WTC11 (cell line): ENCODE measurements around the gene TRIOBP. TPM values are rescaled to one million over a fixed set of nuclear protein-coding genes. Genes with fewer than 3 reads are reported as not detected.

ENCODE experiments used
- ATAC-seq: fragments of 200-7000 bp; cut with Tn5 transposase; 2 replicates; pipeline ENCODE4 v1.10.0; 2021; ENCODE audit warnings: mild to moderate bottlenecking, moderate library complexity
- CTCF ChIA-PET: fragments of 300-600 bp; sonication (Branson Sonifier 250); formaldehyde crosslinking; loops from one replicate; lab custom pipeline; 2021; ENCODE audit warnings: antibody characterized with exemption; lab: Charles Lee
- POLR2A ChIA-PET: fragments of 350-600 bp; sonication (Branson Sonifier 250); formaldehyde crosslinking; loops from one replicate; lab custom pipeline; 2021; ENCODE audit warnings: antibody characterized with exemption; lab: Charles Lee
- DNase-seq: peaks from one replicate; pipeline ENCODE4 v3.0.0; 2021; ENCODE audit warnings: low spot score
- H3K27ac Mint-ChIP-seq: 2 replicates; pipeline ENCODE4 v1.8.0; 2021; ENCODE audit warnings: mixed read lengths
- H3K27me3 Mint-ChIP-seq: 2 replicates; pipeline ENCODE4 v1.8.0; 2021; ENCODE audit warnings: low read depth, mild to moderate bottlenecking, moderate library complexity, mixed read lengths
- H3K36me3 Mint-ChIP-seq: 2 replicates; pipeline ENCODE4 v1.8.0; 2021; ENCODE audit warnings: mixed read lengths
- H3K4me1 Mint-ChIP-seq: 2 replicates; pipeline ENCODE4 v1.8.0; 2022; ENCODE audit warnings: mixed read lengths
- H3K4me3 Mint-ChIP-seq: 2 replicates; pipeline ENCODE4 v1.8.0; 2021; ENCODE audit warnings: mild to moderate bottlenecking, moderate library complexity, mixed read lengths
- H3K9me3 Mint-ChIP-seq: 2 replicates; pipeline ENCODE4 v1.8.0; 2021; ENCODE audit warnings: mixed read lengths
- CREB1 ChIP-seq: sonication (generic); formaldehyde crosslinking; IDR thresholded peaks from 2 replicates; pipeline ENCODE4 v1.8.0; 2023; ENCODE audit warnings: mild to moderate bottlenecking, missing genetic modification reagents
- EMX1 ChIP-seq: fragments of 250-450 bp; sonication (Bioruptor Pico); IDR thresholded peaks from 2 replicates; pipeline ENCODE4 v1.8.0; 2021; ENCODE audit warnings: mild to moderate bottlenecking
- FOXK1 ChIP-seq: sonication (generic); formaldehyde crosslinking; IDR thresholded peaks from 2 replicates; pipeline ENCODE4 v1.8.0; 2022; ENCODE audit warnings: mild to moderate bottlenecking, moderate library complexity, missing genetic modification reagents
- GRHL2 ChIP-seq: fragments of 250-450 bp; sonication (Bioruptor Pico); IDR thresholded peaks from 2 replicates; pipeline ENCODE4 v1.8.0; 2022; ENCODE audit warnings: mild to moderate bottlenecking, moderate library complexity; ENCODE audit not compliant: insufficient replicate concordance, severe bottlenecking
- HMGA2 ChIP-seq: fragments of 250-450 bp; sonication (Bioruptor Pico); IDR thresholded peaks from 2 replicates; pipeline ENCODE4 v1.4.0; 2021; ENCODE audit warnings: mild to moderate bottlenecking, moderate library complexity
- IRF2 ChIP-seq: sonication (generic); formaldehyde crosslinking; IDR thresholded peaks from 2 replicates; pipeline ENCODE4 v1.8.0; 2022; ENCODE audit warnings: low read depth, missing genetic modification reagents, borderline replicate concordance
- KAT7 ChIP-seq: sonication (generic); formaldehyde crosslinking; IDR thresholded peaks from 2 replicates; pipeline ENCODE4 v1.8.1; 2023; ENCODE audit warnings: missing genetic modification reagents, mild to moderate bottlenecking, borderline replicate concordance
- NFATC4 ChIP-seq: fragments of 250-450 bp; sonication (Bioruptor Pico); IDR thresholded peaks from 2 replicates; pipeline ENCODE4 v1.9.0; 2021; ENCODE audit warnings: mild to moderate bottlenecking
- NR3C1 ChIP-seq: sonication (generic); formaldehyde crosslinking; conservative IDR thresholded peaks from 2 replicates; pipeline ENCODE4 v1.8.1; 2023; ENCODE audit warnings: low read depth, mild to moderate bottlenecking, missing genetic modification reagents
- OVOL2 ChIP-seq: fragments of 250-450 bp; sonication (Bioruptor Pico); IDR thresholded peaks from 2 replicates; pipeline ENCODE4 v1.9.0; 2021; ENCODE audit warnings: mild to moderate bottlenecking, borderline replicate concordance
- PRRX2 ChIP-seq: fragments of 250-450 bp; sonication (Bioruptor Pico); IDR thresholded peaks from 2 replicates; pipeline ENCODE4 v1.8.0; 2021; ENCODE audit warnings: mild to moderate bottlenecking
- SMAD4 ChIP-seq: sonication (generic); formaldehyde crosslinking; IDR thresholded peaks from 2 replicates; pipeline ENCODE4 v1.8.0; 2022; ENCODE audit warnings: mild to moderate bottlenecking, missing genetic modification reagents
- SP1 ChIP-seq: sonication (generic); formaldehyde crosslinking; conservative IDR thresholded peaks from 2 replicates; pipeline ENCODE4 v1.8.1; 2022; ENCODE audit warnings: missing genetic modification reagents
- TCF7 ChIP-seq: sonication (generic); formaldehyde crosslinking; IDR thresholded peaks from 2 replicates; pipeline ENCODE4 v1.8.0; 2022; ENCODE audit warnings: mild to moderate bottlenecking, low read depth, missing genetic modification reagents, moderate library complexity
- ZNF138 ChIP-seq: sonication (generic); formaldehyde crosslinking; conservative IDR thresholded peaks from 2 replicates; pipeline ENCODE4 v1.8.1; 2022; ENCODE audit warnings: mild to moderate bottlenecking, moderate library complexity, missing genetic modification reagents
- ZNF219 ChIP-seq: sonication (generic); formaldehyde crosslinking; IDR thresholded peaks from 2 replicates; pipeline ENCODE4 v1.8.0; 2023; ENCODE audit warnings: missing genetic modification reagents, mild to moderate bottlenecking, borderline replicate concordance
- ZNF396 ChIP-seq: fragments of 250-450 bp; sonication (Bioruptor Pico); IDR thresholded peaks from 2 replicates; pipeline ENCODE4 v1.8.0; 2021; ENCODE audit warnings: mild to moderate bottlenecking, moderate library complexity, borderline replicate concordance
- ZNF671 ChIP-seq: fragments of 250-450 bp; sonication (Bioruptor Pico); IDR thresholded peaks from 2 replicates; pipeline ENCODE4 v1.8.0; 2021; ENCODE audit warnings: mild to moderate bottlenecking
- ZSCAN18 ChIP-seq: fragments of 250-450 bp; sonication (Bioruptor Pico); IDR thresholded peaks from 2 replicates; pipeline ENCODE4 v2.1.2; 2022; ENCODE audit warnings: mild to moderate bottlenecking, moderate library complexity
- total RNA-seq: library from RNA; stranded (reverse); gene quantifications from 3 replicates; pipeline ENCODE4 v1.2.3, GENCODE V29; 2021
- TF ChIP-seq, protein P1 (sequence below): fragments of 250-450 bp; sonication (Bioruptor Pico); IDR thresholded peaks from 2 replicates; pipeline ENCODE4 v1.9.0; 2021; ENCODE audit warnings: mild to moderate bottlenecking, borderline replicate concordance
- TF ChIP-seq, protein P2 (sequence below): fragments of 250-450 bp; sonication (Bioruptor Pico); IDR thresholded peaks from 2 replicates; pipeline ENCODE4 v1.8.0; 2021; ENCODE audit warnings: mild to moderate bottlenecking
- TF ChIP-seq, protein P3 (sequence below): sonication (generic); formaldehyde crosslinking; IDR thresholded peaks from 2 replicates; pipeline ENCODE4 v1.8.1; 2022; ENCODE audit warnings: low read depth, mild to moderate bottlenecking, moderate library complexity, missing genetic modification reagents, borderline replicate concordance
- TF ChIP-seq, protein P4 (sequence below): sonication (generic); formaldehyde crosslinking; IDR thresholded peaks from 2 replicates; pipeline ENCODE4 v1.8.1; 2023; ENCODE audit warnings: mild to moderate bottlenecking, moderate library complexity, missing genetic modification reagents

Gene TRIOBP
- total RNA-seq, 1 experiment from 2014 or later = 54.0 TPM

GRCh38 chr22:37715760-37716159 lies 18.9 kb downstream of the TRIOBP start (continued):
- TF ChIP-seq, protein P1, sequence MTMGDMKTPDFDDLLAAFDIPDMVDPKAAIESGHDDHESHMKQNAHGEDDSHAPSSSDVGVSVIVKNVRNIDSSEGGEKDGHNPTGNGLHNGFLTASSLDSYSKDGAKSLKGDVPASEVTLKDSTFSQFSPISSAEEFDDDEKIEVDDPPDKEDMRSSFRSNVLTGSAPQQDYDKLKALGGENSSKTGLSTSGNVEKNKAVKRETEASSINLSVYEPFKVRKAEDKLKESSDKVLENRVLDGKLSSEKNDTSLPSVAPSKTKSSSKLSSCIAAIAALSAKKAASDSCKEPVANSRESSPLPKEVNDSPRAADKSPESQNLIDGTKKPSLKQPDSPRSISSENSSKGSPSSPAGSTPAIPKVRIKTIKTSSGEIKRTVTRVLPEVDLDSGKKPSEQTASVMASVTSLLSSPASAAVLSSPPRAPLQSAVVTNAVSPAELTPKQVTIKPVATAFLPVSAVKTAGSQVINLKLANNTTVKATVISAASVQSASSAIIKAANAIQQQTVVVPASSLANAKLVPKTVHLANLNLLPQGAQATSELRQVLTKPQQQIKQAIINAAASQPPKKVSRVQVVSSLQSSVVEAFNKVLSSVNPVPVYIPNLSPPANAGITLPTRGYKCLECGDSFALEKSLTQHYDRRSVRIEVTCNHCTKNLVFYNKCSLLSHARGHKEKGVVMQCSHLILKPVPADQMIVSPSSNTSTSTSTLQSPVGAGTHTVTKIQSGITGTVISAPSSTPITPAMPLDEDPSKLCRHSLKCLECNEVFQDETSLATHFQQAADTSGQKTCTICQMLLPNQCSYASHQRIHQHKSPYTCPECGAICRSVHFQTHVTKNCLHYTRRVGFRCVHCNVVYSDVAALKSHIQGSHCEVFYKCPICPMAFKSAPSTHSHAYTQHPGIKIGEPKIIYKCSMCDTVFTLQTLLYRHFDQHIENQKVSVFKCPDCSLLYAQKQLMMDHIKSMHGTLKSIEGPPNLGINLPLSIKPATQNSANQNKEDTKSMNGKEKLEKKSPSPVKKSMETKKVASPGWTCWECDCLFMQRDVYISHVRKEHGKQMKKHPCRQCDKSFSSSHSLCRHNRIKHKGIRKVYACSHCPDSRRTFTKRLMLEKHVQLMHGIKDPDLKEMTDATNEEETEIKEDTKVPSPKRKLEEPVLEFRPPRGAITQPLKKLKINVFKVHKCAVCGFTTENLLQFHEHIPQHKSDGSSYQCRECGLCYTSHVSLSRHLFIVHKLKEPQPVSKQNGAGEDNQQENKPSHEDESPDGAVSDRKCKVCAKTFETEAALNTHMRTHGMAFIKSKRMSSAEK (CRISPR knock-in tag) = no peak
- TF ChIP-seq, protein P2, sequence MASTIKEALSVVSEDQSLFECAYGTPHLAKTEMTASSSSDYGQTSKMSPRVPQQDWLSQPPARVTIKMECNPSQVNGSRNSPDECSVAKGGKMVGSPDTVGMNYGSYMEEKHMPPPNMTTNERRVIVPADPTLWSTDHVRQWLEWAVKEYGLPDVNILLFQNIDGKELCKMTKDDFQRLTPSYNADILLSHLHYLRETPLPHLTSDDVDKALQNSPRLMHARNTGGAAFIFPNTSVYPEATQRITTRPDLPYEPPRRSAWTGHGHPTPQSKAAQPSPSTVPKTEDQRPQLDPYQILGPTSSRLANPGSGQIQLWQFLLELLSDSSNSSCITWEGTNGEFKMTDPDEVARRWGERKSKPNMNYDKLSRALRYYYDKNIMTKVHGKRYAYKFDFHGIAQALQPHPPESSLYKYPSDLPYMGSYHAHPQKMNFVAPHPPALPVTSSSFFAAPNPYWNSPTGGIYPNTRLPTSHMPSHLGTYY (CRISPR knock-in tag) = no peak
- TF ChIP-seq EMX1 (no peak), IRF2 (CRISPR knock-in tag) (no peak), HMGA2 (CRISPR knock-in tag) (no peak)
- TF ChIP-seq, protein P3, sequence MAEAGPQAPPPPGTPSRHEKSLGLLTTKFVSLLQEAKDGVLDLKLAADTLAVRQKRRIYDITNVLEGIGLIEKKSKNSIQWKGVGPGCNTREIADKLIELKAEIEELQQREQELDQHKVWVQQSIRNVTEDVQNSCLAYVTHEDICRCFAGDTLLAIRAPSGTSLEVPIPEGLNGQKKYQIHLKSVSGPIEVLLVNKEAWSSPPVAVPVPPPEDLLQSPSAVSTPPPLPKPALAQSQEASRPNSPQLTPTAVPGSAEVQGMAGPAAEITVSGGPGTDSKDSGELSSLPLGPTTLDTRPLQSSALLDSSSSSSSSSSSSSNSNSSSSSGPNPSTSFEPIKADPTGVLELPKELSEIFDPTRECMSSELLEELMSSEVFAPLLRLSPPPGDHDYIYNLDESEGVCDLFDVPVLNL = no peak
- TF ChIP-seq, all 79 proteins: peak for 0

DNA sequence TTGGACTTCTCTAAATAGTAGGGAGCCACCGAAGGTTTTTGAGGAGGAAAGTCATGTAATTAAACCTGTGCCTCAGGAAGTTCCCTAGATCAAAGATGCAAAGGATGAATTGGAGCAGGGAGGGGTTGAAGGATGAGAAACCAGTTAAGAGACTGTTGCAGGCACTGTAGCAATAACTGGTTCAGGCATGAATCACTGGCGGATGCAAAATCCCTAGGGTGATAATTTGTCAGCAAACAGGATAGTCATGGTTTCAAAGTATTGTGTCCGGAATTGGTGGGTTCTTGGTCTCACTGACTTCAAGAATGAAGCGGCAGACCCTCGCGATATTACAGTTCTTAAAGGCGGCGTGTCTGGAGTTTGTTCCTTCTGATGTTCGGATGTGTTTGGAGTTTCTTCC lies 19.9 kb downstream of the TRIOBP start:
- no peak overlapping the region for H3K4me3 Mint-ChIP-seq
- H3K36me3 Mint-ChIP-seq = peaks cover 43% of the 10 kb centered on the region
- POLR2A ChIA-PET = no interaction called here
- TF ChIP-seq NR3C1 (CRISPR knock-in tag) = no peak
- no peak for TF ChIP-seq KAT7 (CRISPR knock-in tag)
- no peak for TF ChIP-seq CREB1 (CRISPR knock-in tag)
- no peak for TF ChIP-seq NFATC4 (CRISPR knock-in tag)
- no peak for TF ChIP-seq OVOL2 (CRISPR knock-in tag)
- no peak for TF ChIP-seq SP1
- no peak for TF ChIP-seq ZNF671 (CRISPR knock-in tag)
- no peak for TF ChIP-seq ZNF396
- no peak for TF ChIP-seq PRRX2 (CRISPR knock-in tag)
- TF ChIP-seq, protein P1 (CRISPR knock-in tag) = no peak
- no peak for TF ChIP-seq ZNF138 (CRISPR knock-in tag)
- no peak for TF ChIP-seq TCF7 (CRISPR knock-in tag)
- TF ChIP-seq, protein P4, sequence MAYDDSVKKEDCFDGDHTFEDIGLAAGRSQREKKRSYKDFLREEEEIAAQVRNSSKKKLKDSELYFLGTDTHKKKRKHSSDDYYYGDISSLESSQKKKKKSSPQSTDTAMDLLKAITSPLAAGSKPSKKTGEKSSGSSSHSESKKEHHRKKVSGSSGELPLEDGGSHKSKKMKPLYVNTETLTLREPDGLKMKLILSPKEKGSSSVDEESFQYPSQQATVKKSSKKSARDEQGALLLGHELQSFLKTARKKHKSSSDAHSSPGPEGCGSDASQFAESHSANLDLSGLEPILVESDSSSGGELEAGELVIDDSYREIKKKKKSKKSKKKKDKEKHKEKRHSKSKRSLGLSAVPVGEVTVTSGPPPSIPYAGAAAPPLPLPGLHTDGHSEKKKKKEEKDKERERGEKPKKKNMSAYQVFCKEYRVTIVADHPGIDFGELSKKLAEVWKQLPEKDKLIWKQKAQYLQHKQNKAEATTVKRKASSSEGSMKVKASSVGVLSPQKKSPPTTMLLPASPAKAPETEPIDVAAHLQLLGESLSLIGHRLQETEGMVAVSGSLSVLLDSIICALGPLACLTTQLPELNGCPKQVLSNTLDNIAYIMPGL = no peak
- TF ChIP-seq ZSCAN18 (CRISPR knock-in tag) = no peak
- no peak for TF ChIP-seq GRHL2 (CRISPR knock-in tag)
- no peak for TF ChIP-seq ZNF219
- no peak for TF ChIP-seq SMAD4 (CRISPR knock-in tag)
- no peak for TF ChIP-seq FOXK1 (CRISPR knock-in tag)

More for the DNA sequence above, 19.9 kb downstream of the TRIOBP start:
- Mint-ChIP-seq H3K9me3 (peaks cover 7% of the 10 kb centered on the region), H3K27me3 (peaks cover 3% of the 10 kb centered on the region; the same call in 1 of the 2 replicates), H3K4me1 (no peaks in the 10 kb centered on the region), H3K27ac (peak overlapping the region; percentile 73; the same call in 1 of the 2 replicates)
- CTCF ChIA-PET = interaction anchor here (1.0 kb wide), 1 partner anchor 73 kb away, joined by 4 read pairs; no protein-coding TSS in a partner anchor
- ATAC-seq (no peak), DNase-seq (no peak)
